Suprapubic skin (tissue), 4 donors: ENCODE measurements around the gene LARGE1. TPM values are rescaled to one million over a fixed set of nuclear protein-coding genes. Genes with fewer than 3 reads are reported as not detected.

Experiments
- DNase-seq, 2 donors: peaks; one replicate each; pipeline ENCODE4 v3.0.0-alpha.2; 2019; ENCODE audit warnings: low spot score in 2 of 2
- H3K27ac ChIP-seq: fragments of 200-600 bp; sonication (generic); one replicate; pipeline ENCODE4 v1.5.1; 2019
- H3K27me3 ChIP-seq: fragments of 200-600 bp; sonication (generic); one replicate; pipeline ENCODE4 v1.5.1; 2019
- H3K36me3 ChIP-seq: fragments of 200-600 bp; sonication (generic); one replicate; pipeline ENCODE4 v1.5.1; 2019
- H3K4me1 ChIP-seq: fragments of 200-600 bp; sonication (generic); one replicate; pipeline ENCODE4 v1.5.1; 2019
- H3K4me3 ChIP-seq: fragments of 200-600 bp; sonication (generic); one replicate; pipeline ENCODE4 v1.5.1; 2019; ENCODE audit warnings: mild to moderate bottlenecking
- H3K9me3 ChIP-seq: fragments of 200-600 bp; sonication (generic); one replicate; pipeline ENCODE4 v1.5.1; 2019
- EP300 ChIP-seq: sonication (generic); formaldehyde crosslinking; IDR thresholded peaks from one replicate; pipeline ENCODE4 v1.6.1; 2017; ENCODE audit warnings: antibody characterized with exemption
- POLR2A ChIP-seq, 2 donors: fragments of 450-650 bp; IDR thresholded peaks; one replicate each; pipeline ENCODE4 v1.6.1; 2017; ENCODE audit warnings: antibody characterized with exemption in 2 of 2, mild to moderate bottlenecking in 2 of 2, moderate library complexity in 2 of 2
- POLR2AphosphoS5 ChIP-seq, 3 donors: sonication (generic); formaldehyde crosslinking; IDR thresholded peaks; one replicate each; pipeline ENCODE4 v1.6.1; 2017; ENCODE audit warnings: antibody characterized with exemption in 3 of 3
- WGBS: methylation state at CpG from one replicate; pipeline ENCODE4 v1.1.5; 2018; 5-methylcytosine and 5-hydroxymethylcytosine counted together
- total RNA-seq, 4 donors: library from RNA; depleted of rRNA; stranded (reverse); fragments of >200 nt; gene quantifications; one replicate each; pipeline ENCODE4 v1.1.0, GENCODE V29; 2016
- TF ChIP-seq, protein P1 (sequence below), 2 donors: fragments of 200-600 bp in 1 of 2; fragments of 450-650 bp in 1 of 2; sonication (generic) in 1 of 2; IDR thresholded peaks; one replicate each; pipeline ENCODE4 v1.5.1; 2016 to 2019; ENCODE audit warnings: antibody characterized with exemption in 2 of 2, mild to moderate bottlenecking in 1 of 2, moderate library complexity in 1 of 2

The LARGE1 gene
- total RNA-seq, 4 donors from 2014 or later = 12.1 to 41.6 (median 21.1) TPM

DNA sequence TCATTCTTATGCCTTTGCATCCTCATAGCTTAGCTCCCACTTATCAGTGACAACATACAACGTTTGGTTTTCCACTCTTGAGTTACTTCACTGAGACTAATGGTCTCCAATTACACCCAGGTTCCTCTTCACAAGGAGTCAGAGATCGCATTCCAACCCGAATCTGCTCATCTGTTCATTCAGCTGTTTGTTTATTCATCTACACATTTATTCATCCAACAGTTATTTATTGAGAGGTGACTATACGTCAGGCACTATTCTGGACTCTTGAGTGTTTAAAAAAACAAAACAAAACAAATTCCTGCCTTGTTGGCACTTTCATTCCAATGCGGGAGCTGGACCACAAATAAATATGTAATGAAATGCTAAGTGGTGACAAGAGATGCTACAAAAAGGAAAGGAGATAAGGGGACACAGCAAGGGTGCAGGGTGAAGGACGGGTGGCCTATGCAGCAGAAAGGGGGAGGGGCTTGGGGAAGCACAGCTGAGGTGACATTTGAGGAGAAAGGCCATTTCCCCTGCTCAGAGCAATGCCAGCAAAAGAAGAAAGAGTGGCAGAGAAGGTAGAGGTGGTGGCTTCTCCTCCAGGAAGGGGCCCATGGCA lies 468.3 kb downstream of the LARGE1 start:
- H3K9me3 ChIP-seq = no peaks in the 10 kb centered on the region
- DNase-seq = no peak
- no peak overlapping the region for H3K27ac ChIP-seq
- no peaks in the 10 kb centered on the region for H3K4me1 ChIP-seq
- H3K4me3 ChIP-seq = no peak overlapping the region
- WGBS = 75% methylated on average over 6 of the region's 6 CpGs
- H3K36me3 ChIP-seq = no peaks in the 10 kb centered on the region
- no peaks in the 10 kb centered on the region for H3K27me3 ChIP-seq
- TF ChIP-seq, protein P1, sequence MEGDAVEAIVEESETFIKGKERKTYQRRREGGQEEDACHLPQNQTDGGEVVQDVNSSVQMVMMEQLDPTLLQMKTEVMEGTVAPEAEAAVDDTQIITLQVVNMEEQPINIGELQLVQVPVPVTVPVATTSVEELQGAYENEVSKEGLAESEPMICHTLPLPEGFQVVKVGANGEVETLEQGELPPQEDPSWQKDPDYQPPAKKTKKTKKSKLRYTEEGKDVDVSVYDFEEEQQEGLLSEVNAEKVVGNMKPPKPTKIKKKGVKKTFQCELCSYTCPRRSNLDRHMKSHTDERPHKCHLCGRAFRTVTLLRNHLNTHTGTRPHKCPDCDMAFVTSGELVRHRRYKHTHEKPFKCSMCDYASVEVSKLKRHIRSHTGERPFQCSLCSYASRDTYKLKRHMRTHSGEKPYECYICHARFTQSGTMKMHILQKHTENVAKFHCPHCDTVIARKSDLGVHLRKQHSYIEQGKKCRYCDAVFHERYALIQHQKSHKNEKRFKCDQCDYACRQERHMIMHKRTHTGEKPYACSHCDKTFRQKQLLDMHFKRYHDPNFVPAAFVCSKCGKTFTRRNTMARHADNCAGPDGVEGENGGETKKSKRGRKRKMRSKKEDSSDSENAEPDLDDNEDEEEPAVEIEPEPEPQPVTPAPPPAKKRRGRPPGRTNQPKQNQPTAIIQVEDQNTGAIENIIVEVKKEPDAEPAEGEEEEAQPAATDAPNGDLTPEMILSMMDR (IDR thresholded peaks at IDR 0.05) = no peak
- TF ChIP-seq POLR2A (IDR thresholded peaks at IDR 0.05) (no peak), POLR2AphosphoS5 (IDR thresholded peaks at IDR 0.05) (no peak), EP300 (no peak)

DNA sequence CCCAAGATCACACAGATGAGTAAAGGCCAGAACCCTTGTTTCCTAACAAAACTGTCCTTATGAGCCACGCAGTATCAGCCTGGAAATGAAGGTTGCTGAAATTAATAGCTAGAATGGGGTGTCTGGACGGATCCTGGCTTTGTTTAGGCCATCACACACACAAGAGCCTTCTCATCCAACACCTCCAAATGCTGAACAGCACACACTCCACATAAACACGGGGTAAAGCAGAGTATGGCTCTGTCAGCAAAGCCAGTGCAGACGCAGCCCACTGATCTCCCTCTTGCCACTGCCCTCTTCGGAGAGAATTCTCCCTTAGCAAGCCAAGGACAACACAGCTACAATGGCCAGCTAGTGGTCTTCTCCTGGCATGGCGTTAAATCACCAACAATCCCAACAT lies 469.5 kb downstream of the LARGE1 start:
- H3K4me1 ChIP-seq = no peaks in the 10 kb centered on the region
- no peak for DNase-seq
- H3K9me3 ChIP-seq = no peaks in the 10 kb centered on the region
- TF ChIP-seq EP300 = no peak
- H3K27ac ChIP-seq = no peak overlapping the region
- H3K36me3 ChIP-seq = no peaks in the 10 kb centered on the region
- H3K4me3 ChIP-seq = no peak overlapping the region
- H3K27me3 ChIP-seq = no peaks in the 10 kb centered on the region
- 91% methylated on average over 6 of the region's 6 CpGs for WGBS

DNA sequence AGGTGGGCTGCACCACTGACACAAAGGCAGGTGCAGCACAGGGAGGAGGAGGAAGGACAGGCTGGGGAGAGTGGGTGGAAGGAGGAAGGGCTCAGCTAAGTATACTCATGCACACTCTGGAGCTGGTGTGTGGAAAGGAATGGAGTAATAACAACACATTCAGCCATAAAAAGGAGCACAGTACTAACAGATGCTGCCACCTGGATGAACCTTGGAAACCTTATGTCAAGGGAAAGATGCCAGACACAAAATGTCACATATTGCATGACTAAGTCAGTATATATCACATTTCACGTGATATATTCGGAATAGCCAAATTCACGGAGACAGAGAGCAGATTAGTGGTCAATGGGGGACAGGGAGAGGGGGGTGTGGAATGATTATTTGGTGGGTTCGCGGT lies 472.5 kb downstream of the LARGE1 start:
- TF ChIP-seq POLR2A (IDR thresholded peaks at IDR 0.05) (no peak), POLR2AphosphoS5 (IDR thresholded peaks at IDR 0.05) (no peak), EP300 (no peak)
- TF ChIP-seq, protein P1 (IDR thresholded peaks at IDR 0.05) = no peak
- no peak overlapping the region for H3K27ac ChIP-seq
- no peaks in the 10 kb centered on the region for H3K36me3 ChIP-seq
- DNase-seq = no peak
- WGBS = 98% methylated on average over 5 of the region's 5 CpGs
- no peaks in the 10 kb centered on the region for H3K4me1 ChIP-seq
- no peaks in the 10 kb centered on the region for H3K9me3 ChIP-seq
- H3K27me3 ChIP-seq = no peaks in the 10 kb centered on the region
- H3K4me3 ChIP-seq = no peak overlapping the region

DNA sequence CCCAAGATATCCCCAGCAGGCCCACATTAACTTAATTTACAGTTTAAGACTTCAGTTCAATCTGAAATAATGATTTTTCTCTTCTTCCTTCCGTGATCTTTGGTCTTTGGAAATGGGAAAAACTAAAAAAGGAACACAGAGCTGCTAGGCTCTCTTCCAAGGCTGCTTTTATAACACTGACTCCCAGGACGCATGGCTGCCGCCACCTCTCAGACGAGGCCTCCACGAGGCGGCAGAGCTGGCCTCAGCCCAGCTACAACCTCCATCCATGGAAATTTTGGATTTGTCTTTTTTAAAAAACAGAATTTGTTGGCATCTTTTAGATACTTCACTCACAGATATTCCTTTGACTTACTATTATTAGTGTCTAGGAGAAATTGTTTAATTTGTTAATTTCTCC lies 476.6 kb downstream of the LARGE1 start:
- H3K4me3 ChIP-seq = no peak overlapping the region
- TF ChIP-seq POLR2AphosphoS5 (IDR thresholded peaks at IDR 0.05) = no peak
- TF ChIP-seq, protein P1 (IDR thresholded peaks at IDR 0.05) = no peak
- no peak for TF ChIP-seq EP300
- no peak for TF ChIP-seq POLR2A (IDR thresholded peaks at IDR 0.05)
- no peaks in the 10 kb centered on the region for H3K27me3 ChIP-seq
- no peaks in the 10 kb centered on the region for H3K9me3 ChIP-seq
- H3K4me1 ChIP-seq = peaks cover 2% of the 10 kb centered on the region
- DNase-seq = no peak
- WGBS = 84% methylated on average over 6 of the region's 6 CpGs
- H3K36me3 ChIP-seq = no peaks in the 10 kb centered on the region
- H3K27ac ChIP-seq = no peak overlapping the region

DNA sequence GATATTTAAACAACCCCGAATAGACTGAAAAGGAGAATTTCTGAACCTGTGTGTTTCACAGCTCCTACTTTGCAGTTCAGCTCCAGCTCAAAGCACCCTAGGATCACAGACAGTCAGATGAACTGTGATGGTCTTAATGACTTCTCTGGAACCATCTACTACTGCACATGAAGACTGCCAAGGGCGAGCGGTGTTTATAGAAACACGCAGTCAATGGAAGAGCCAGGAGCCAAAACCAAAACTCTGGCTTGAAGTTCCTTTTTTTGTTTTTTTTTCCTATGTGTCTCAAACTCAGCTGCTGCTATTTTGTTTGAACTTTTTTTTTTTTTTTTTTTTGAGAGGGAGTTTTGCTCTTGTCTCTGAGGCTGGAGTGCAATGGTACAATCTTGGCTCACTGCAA lies 479.5 kb downstream of the LARGE1 start:
- 50% methylated on average over 4 of the region's 4 CpGs for WGBS
- TF ChIP-seq EP300 = no peak
- no peak for TF ChIP-seq POLR2A (IDR thresholded peaks at IDR 0.05)
- no peak for TF ChIP-seq POLR2AphosphoS5 (IDR thresholded peaks at IDR 0.05)
- TF ChIP-seq, protein P1 (IDR thresholded peaks at IDR 0.05) = no peak
- Histone ChIP-seq H3K27ac (no peak overlapping the region), H3K4me3 (no peak overlapping the region), H3K36me3 (no peaks in the 10 kb centered on the region), H3K4me1 (peaks cover 2% of the 10 kb centered on the region), H3K9me3 (no peaks in the 10 kb centered on the region), H3K27me3 (no peaks in the 10 kb centered on the region)
- DNase-seq = no peak

DNA sequence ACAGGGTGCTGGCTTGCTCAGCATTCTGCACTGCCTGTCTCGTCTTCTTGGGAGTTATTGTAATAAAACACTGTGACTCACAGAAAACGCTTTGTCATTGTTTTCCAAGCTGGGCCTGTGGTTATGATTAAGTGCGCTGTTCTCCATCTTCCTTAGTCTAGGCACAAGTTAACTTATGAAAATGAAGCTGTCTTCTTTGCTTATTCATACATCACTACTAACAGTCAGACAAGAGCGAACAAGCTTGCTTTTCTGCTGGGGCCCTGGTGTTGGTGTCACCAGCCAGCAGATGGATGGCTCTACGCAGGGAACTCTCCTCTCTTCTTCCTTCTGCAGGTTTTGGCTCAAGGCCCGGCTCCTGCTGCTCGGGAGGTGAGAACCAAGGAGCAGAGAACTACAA lies 482.0 kb downstream of the LARGE1 start:
- Histone ChIP-seq H3K27me3 (no peaks in the 10 kb centered on the region), H3K27ac (no peak overlapping the region), H3K4me3 (no peak overlapping the region), H3K9me3 (no peaks in the 10 kb centered on the region), H3K36me3 (no peaks in the 10 kb centered on the region), H3K4me1 (peaks cover 2% of the 10 kb centered on the region)
- DNase-seq = no peak
- TF ChIP-seq POLR2AphosphoS5 (IDR thresholded peaks at IDR 0.05) (no peak), POLR2A (IDR thresholded peaks at IDR 0.05) (no peak), EP300 (no peak)
- TF ChIP-seq, protein P1 (IDR thresholded peaks at IDR 0.05) = no peak
- WGBS = 40% methylated on average over 7 of the region's 7 CpGs
